Pancreas (tissue), 10 donors: ENCODE data around the gene CSNK1A1. TPM values are rescaled to one million over a fixed set of nuclear protein-coding genes. Genes with fewer than 3 reads are reported as not detected.

Source experiments
- ATAC-seq, 4 donors: fragments of 200-7000 bp; cut with Tn5 transposase; one replicate each; pipeline versions ENCODE4 v1.8.0 to v1.9.1; 2020; ENCODE audit warnings: mild to moderate bottlenecking in 4 of 4, moderate library complexity in 4 of 4
- DNase-seq, 6 donors: peaks; one replicate each; pipeline ENCODE4 v3.0.0-alpha.2; 2020
- FAIRE-seq: peaks from 2 replicates; lab custom pipeline; 2012; peaks lifted over from hg19 to GRCh38; lab: Jason Lieb, UNC
- H3K27ac ChIP-seq, 4 donors: fragments of 200-600 bp; sonication (generic); 1 replicate in 3 of 4; 2 replicates in 1 of 4; pipeline versions ENCODE4 v1.5.0 to v1.8.0; 2020
- H3K27me3 ChIP-seq, 4 donors: fragments of 200-600 bp; one replicate each; pipeline ENCODE4 v1.8.0; 2021
- H3K36me3 ChIP-seq, 3 donors: fragments of 200-600 bp; sonication (generic) in 1 of 3; one replicate each; pipeline versions ENCODE4 v1.5.0 to v1.8.0; 2020 to 2021
- H3K4me1 ChIP-seq, 3 donors: fragments of 200-600 bp; one replicate each; pipeline ENCODE4 v1.8.0; 2021
- H3K4me3 ChIP-seq, 4 donors: fragments of 200-600 bp; sonication (generic) in 2 of 4; one replicate each; pipeline versions ENCODE4 v1.5.0 to v1.8.0; 2020 to 2021
- H3K9me3 ChIP-seq, 4 donors: fragments of 200-600 bp; one replicate each; pipeline ENCODE4 v1.8.0; 2021
- CTCF ChIP-seq, 4 donors: fragments of 200-600 bp; sonication (generic) in 3 of 4; IDR thresholded peaks; one replicate each; pipeline versions ENCODE4 v1.5.0 to v1.8.0; 2021; ENCODE audit warnings: antibody characterized with exemption in 4 of 4
- WGBS, 2 donors: extraction: QIAGEN DNeasy Blood & Tissue Kit; methylation state at CpG; one replicate each; pipeline ENCODE4 v1.1.7; 2013; 5-methylcytosine and 5-hydroxymethylcytosine counted together
- intact Hi-C, 3 donors: fragments of 100-400 bp; cut with DNase I; formaldehyde crosslinking; loops; one replicate each; pipeline versions ENCODE4 v1.11.1 to v1.14.2; 2022
- polyA plus RNA-seq, 2 donors: library from polyadenylated mRNA; stranded (reverse); fragments of 200-250 nt; gene quantifications; one replicate each; pipeline ENCODE4 v1.2.3, GENCODE V29; 2013
- total RNA-seq, 6 donors: library from RNA; stranded (reverse); fragmentation: NEBNext Ultra II Directional in 4 of 6; extraction: Animal tissue kit (Norgen Biotek cat#: 25700) in 4 of 6; gene quantifications; one replicate each; pipeline versions ENCODE4 v1.2.1 to v1.2.4, GENCODE V29; 2021 to 2023
- donor health status: healthy with polysubstance abuse.
- donor health status: DM: no; HTN: no; CAD: no; lungs with moderate emphysema.
- donor health status: DM: no; HTN: no; CAD: no.
- donor health status: control.
- donor health status: control.
- donor health status: Bipolar disorder and iron deficiency.
- donor health status: DM: yes; HTN: yes; CAD: no.
- donor health status: DM: no; HTN: no; CAD: no.
- donor health status: DM: no; HTN: no; CAD: no.
- donor health status: DM: yes; HTN: yes; CAD: no.

Gene CSNK1A1
- total and polyA plus RNA-seq, 8 donors = 23.0 to 98.1 (median 74.1) TPM

DNA sequence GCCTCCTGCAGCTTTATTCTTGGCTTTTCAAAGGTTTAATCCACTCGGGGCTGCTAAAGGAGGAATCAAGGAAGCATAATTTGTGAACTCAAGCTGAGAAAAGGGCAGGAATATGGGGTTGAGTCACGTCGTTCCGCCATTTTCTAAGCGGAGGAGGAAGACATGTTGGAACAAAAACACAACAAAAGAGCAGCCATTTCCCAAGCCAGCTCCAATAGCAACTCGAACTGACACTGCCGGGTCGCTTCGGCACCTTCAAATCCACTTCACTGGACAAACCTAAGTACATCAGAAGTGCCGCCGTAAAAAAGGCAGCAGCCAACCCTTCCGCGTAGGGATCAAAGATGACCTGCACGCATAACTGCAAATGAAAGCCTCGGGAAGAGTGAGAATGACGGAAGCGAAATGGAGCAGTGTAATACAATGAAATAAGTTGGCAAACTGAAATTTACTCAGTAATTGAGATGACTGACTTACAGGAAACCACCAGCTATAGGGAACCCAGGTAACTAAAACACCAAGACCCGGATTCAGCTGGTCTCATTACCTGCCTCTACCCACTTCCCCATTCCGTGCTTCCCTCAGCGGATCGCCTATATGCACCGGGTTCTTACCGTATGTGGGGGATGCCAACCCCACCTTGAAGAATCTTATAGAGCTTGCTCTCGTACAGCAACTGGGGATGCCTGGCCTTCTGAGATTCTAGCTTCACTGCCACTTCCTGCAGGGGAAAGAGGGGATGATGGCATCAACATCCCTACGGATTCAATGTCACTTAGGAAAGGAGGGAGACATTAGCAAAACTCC, 1.6 kb downstream of the CSNK1A1 start:
- intact Hi-C loops = no loop called here

GRCh38 chr5:149546974-149547373, 4.3 kb downstream of the CSNK1A1 start:
- H3K4me1 ChIP-seq = peaks cover 24 to 39% (median 28%) of the 10 kb centered on the region in 3 donors
- no peak for TF ChIP-seq CTCF (IDR thresholded peaks at IDR 0.05)
- ATAC-seq (no peak), DNase-seq (no peak), FAIRE-seq (no peak)
- no peaks in the 10 kb centered on the region for H3K9me3 ChIP-seq
- peaks cover 0 to 9% (median 2%) of the 10 kb centered on the region in 3 donors for H3K36me3 ChIP-seq
- intact Hi-C loops = no loop called here
- H3K27ac ChIP-seq = no peak overlapping the region
- H3K4me3 ChIP-seq = no peak overlapping the region
- H3K27me3 ChIP-seq = no peaks in the 10 kb centered on the region

More for the DNA sequence above, 1.6 kb downstream of the CSNK1A1 start:
- TF ChIP-seq CTCF (IDR thresholded peaks at IDR 0.05) = no peak
- H3K27ac ChIP-seq = peak overlapping the region; percentile 90 to 97 (median 96)
- peaks cover 12 to 29% (median 14%) of the 10 kb centered on the region in 3 donors for H3K4me1 ChIP-seq
- H3K27me3 ChIP-seq = no peaks in the 10 kb centered on the region
- H3K4me3 ChIP-seq = peak overlapping the region; percentile 65 to 97 (median 86)
- DNase-seq (peak in 2 of 6 donors; percentile 12 to 34), ATAC-seq (peak in 2 of 4 donors; percentile 1 to 4), FAIRE-seq (no peak)
- H3K36me3 ChIP-seq = peaks cover 0 to 9% (median 0%) of the 10 kb centered on the region in 3 donors
- H3K9me3 ChIP-seq = no peaks in the 10 kb centered on the region
- WGBS, 2 donors = 0% methylated on average over 25 of the region's 25 CpGs

GRCh38 chr5:149545327-149545726, 5.9 kb downstream of the CSNK1A1 start:
- Histone ChIP-seq H3K36me3 (peaks cover 0 to 9% (median 2%) of the 10 kb centered on the region in 3 donors), H3K9me3 (no peaks in the 10 kb centered on the region), H3K27ac (no peak overlapping the region), H3K27me3 (no peaks in the 10 kb centered on the region), H3K4me3 (no peak overlapping the region), H3K4me1 (peaks cover 24 to 41% (median 33%) of the 10 kb centered on the region in 3 donors)
- intact Hi-C loops = no loop called here
- no peak for DNase-seq
- no peak for FAIRE-seq
- WGBS, 2 donors = 71 to 77% methylated on average over 6 of the region's 6 CpGs
- ATAC-seq = no peak
- TF ChIP-seq CTCF (IDR thresholded peaks at IDR 0.05) = no peak

GRCh38 chr5:149544028-149544420, 7.2 kb downstream of the CSNK1A1 start:
- Histone ChIP-seq H3K36me3 (peaks cover 0 to 9% (median 2%) of the 10 kb centered on the region in 3 donors), H3K27ac (no peak overlapping the region), H3K27me3 (no peaks in the 10 kb centered on the region), H3K4me1 (peaks cover 24 to 50% (median 46%) of the 10 kb centered on the region in 3 donors), H3K4me3 (no peak overlapping the region), H3K9me3 (no peaks in the 10 kb centered on the region)
- 64 to 66% methylated on average over 3 of the region's 3 CpGs for WGBS, 2 donors
- ATAC-seq = peak in 2 of 4 donors; percentile 40 to 42
- no peak for FAIRE-seq
- intact Hi-C loops = no loop called here
- TF ChIP-seq CTCF (IDR thresholded peaks at IDR 0.05) = no peak
- no peak for DNase-seq
